IMR-90 (cell line): ENCODE results near the gene DCC.

Experiments
- BHLHE40 ChIP-seq: fragments of 150-350 bp; IDR thresholded peaks from 2 replicates; pipeline ENCODE4 v1.6.1; 2016; ENCODE audit warnings: mild to moderate bottlenecking, low read depth, low read length
- CTCF ChIP-seq: conservative IDR thresholded peaks from 2 replicates; pipeline ENCODE4 v1.5.1; 2012; ENCODE audit warnings: mild to moderate bottlenecking, low read depth, low read length, improper control_type of control experiment
- MAFK ChIP-seq: IDR thresholded peaks from 2 replicates; pipeline ENCODE4 v1.6.1; 2012; ENCODE audit warnings: low read depth, low read length, improper control_type of control experiment
- MXI1 ChIP-seq: IDR thresholded peaks from 2 replicates; pipeline ENCODE4 v1.6.1; 2012; ENCODE audit warnings: low read depth, mild to moderate bottlenecking, low read length, moderate library complexity, borderline replicate concordance
- NFE2L2 ChIP-seq: fragments of 150-350 bp; IDR thresholded peaks from 2 replicates; pipeline ENCODE4 v1.6.1; 2016; ENCODE audit warnings: low read depth, mild to moderate bottlenecking, low read length
- POLR2A ChIP-seq: IDR thresholded peaks from 2 replicates; pipeline ENCODE4 v1.6.1; 2012; ENCODE audit warnings: mild to moderate bottlenecking, low read depth, low read length
- RAD21 ChIP-seq: IDR thresholded peaks from 2 replicates; pipeline ENCODE4 v1.6.1; 2012; ENCODE audit warnings: low read length, improper control_type of control experiment
- RCOR1 ChIP-seq: IDR thresholded peaks from 2 replicates; pipeline ENCODE4 v1.6.1; 2012; ENCODE audit warnings: mild to moderate bottlenecking, low read length, improper control_type of control experiment; ENCODE audit not compliant: insufficient replicate concordance
- RFX5 ChIP-seq: IDR thresholded peaks from 2 replicates; pipeline ENCODE4 v1.8.0; 2012; ENCODE audit warnings: low read depth, mild to moderate bottlenecking, low read length, moderate library complexity
- USF2 ChIP-seq: fragments of 150-350 bp; IDR thresholded peaks from 2 replicates; pipeline ENCODE4 v1.6.1; 2017; ENCODE audit warnings: mild to moderate bottlenecking, antibody characterized with exemption, low read length, low read depth

- TF ChIP-seq CTCF = no peak
- no peak for TF ChIP-seq RAD21
- no peak for TF ChIP-seq MAFK
- TF ChIP-seq POLR2A = no peak
- no peak for TF ChIP-seq USF2
- no peak for TF ChIP-seq RFX5
- TF ChIP-seq MXI1 = no peak
- TF ChIP-seq RCOR1 = no peak
- TF ChIP-seq BHLHE40 = no peak
- no peak for TF ChIP-seq NFE2L2
Measured at GRCh38 chr18:52812834-52813233, 472.8 kb downstream of the DCC start.
